ENCODE measurements around the gene GPR17.

Gene GPR17

DNA sequence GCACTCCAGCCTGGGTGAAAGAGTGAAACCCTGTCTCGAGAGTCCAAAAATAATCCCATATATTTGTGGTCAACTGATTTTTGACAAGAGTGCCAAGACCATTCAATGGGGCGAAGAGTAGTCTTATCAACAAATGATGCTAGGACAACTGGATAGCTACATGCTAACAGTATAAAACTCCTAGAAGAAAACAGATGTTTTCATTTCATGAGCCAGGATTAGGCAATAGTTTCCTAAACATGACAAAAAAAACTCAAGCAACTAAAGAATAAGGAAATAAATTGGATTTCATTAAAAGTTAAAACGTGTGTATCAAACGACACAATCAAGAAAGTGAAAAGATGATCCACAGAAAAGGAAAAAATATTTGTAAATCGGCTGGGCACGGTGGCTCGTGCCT is 23.1 kb downstream of the GPR17 start:
- TF ChIP-seq, protein P1, sequence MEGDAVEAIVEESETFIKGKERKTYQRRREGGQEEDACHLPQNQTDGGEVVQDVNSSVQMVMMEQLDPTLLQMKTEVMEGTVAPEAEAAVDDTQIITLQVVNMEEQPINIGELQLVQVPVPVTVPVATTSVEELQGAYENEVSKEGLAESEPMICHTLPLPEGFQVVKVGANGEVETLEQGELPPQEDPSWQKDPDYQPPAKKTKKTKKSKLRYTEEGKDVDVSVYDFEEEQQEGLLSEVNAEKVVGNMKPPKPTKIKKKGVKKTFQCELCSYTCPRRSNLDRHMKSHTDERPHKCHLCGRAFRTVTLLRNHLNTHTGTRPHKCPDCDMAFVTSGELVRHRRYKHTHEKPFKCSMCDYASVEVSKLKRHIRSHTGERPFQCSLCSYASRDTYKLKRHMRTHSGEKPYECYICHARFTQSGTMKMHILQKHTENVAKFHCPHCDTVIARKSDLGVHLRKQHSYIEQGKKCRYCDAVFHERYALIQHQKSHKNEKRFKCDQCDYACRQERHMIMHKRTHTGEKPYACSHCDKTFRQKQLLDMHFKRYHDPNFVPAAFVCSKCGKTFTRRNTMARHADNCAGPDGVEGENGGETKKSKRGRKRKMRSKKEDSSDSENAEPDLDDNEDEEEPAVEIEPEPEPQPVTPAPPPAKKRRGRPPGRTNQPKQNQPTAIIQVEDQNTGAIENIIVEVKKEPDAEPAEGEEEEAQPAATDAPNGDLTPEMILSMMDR (IDR thresholded peaks at IDR 0.05; ENCODE audit: low read depth, low read length, missing control alignments): no peak
- H3K4me3 ChIP-seq (replicated peaks; ENCODE audit: low read depth, low read length): no peak overlapping the region
- no peak for DNase-seq (ENCODE audit: extremely low read depth, low read depth)

DNA sequence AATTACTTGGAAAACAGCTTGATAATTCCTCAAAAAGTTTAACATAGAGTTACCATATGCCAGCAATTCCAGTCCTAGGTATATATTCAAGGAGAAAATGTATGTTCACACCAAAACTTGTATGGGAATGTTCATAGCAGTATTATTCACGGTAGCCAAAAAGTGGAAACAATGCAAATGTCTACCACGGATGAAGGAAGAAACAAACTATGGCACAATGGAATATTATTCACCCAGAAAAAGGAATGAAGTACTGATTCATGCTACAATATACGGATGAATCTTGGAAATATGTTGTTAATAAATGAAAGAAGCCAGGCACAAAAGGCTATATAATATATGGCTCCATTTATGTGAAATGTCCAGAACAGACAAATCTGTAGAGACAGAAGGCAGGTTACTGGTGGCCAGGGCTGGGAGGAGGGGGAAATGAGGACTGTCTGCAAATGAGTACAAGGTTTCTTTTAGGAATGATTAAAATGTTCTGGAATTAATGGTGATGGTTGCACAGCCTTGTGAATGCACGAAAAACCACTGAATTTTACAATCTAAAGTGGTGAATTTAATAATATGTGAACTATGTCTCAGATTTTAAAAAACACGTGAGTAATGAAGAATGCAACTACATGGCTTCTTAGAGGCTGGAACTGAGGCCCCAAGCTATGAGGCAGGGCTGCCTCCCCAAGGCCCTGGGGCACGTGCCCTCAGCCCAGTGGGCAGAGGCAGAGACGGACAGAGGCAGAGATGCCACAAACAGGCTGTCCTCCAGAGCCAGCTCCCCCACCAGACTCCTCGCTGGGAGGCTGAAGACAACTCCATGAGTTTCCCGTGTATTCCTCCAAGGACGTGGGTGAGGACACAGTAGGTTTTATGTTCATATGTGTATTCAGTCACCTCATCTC is 24.4 kb downstream of the GPR17 start:
- H3K4me3 ChIP-seq (replicated peaks; ENCODE audit: low read depth, low read length): no peak overlapping the region
- DNase-seq (ENCODE audit: extremely low read depth, low read depth): no peak
- TF ChIP-seq, protein P1 (IDR thresholded peaks at IDR 0.05; ENCODE audit: low read depth, low read length, missing control alignments): no peak

DNA sequence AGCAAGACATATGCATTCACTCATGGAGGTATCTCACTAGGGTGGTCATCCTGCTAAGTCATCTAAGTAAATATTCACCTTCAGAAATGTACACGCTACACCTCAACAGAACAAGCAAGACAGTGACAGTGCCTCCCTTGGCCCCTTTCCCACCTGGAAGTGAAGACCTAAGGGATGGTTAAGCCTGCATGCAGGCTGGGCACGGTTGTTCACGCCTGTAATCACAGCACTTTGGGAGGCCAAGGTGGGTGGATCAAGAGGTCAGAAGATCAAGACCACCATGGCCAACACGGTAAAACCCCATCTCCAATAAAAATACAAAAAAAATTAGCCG is 25.0 kb downstream of the GPR17 start:
- TF ChIP-seq, protein P1 (IDR thresholded peaks at IDR 0.05; ENCODE audit: low read depth, low read length, missing control alignments): no peak
- no peak overlapping the region for H3K4me3 ChIP-seq (replicated peaks; ENCODE audit: low read depth, low read length)
- DNase-seq (ENCODE audit: extremely low read depth, low read depth): no peak

- H3K4me3 ChIP-seq (replicated peaks; ENCODE audit: low read depth, low read length): no peak overlapping the region
- TF ChIP-seq, protein P1 (IDR thresholded peaks at IDR 0.05; ENCODE audit: low read depth, low read length, missing control alignments): no peak
- no peak for DNase-seq (ENCODE audit: extremely low read depth, low read depth)
Observed at GRCh38 chr2:127671557-127672302, 25.8 kb downstream of the GPR17 start.

DNA sequence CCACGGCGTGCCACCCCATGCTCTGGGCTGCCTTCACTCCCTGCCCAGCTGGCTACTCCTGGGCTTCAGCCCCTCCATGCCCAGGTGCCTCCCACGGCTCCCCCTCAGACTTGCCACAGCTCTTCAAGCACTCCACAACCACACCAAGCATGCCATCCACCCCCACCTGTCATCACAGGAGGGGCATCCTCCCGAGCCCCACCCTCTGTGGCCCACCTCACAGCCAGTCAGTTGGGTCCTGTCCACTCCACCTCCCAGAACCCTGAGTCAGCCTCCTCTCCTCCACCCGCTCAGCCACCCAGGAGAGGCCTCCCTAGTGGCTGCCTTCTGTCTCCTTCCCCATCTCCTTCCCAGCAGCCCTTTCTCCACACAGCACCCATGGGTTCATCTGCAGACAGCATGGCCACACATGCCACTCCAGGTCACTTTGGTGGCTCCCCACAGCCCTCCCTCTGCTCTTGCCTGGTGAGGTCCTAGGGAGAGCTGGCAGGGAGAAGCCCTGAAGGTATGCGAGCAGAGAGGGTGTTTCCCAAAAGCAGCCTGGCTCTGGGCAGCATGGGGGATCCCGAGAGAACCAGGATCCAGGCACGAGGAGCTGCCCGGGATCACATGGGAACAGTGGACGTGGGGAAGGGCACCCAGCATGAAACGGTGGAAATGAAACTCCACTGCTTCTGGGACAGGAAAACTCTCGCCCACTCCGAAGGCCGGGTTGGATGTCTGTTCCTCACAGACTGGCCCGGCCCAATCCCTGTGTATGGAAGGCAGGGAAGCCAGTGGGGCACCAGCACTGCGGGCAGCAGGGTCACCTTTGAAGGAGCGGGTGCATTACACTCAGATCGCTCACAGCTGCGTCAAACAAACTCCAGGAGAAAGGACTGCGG is 26.6 kb downstream of the GPR17 start:
- TF ChIP-seq, protein P1 (IDR thresholded peaks at IDR 0.05; ENCODE audit: low read depth, low read length, missing control alignments): no peak
- no peak overlapping the region for H3K4me3 ChIP-seq (replicated peaks; ENCODE audit: low read depth, low read length)
- no peak for DNase-seq (ENCODE audit: extremely low read depth, low read depth)

- DNase-seq (ENCODE audit: extremely low read depth, low read depth): no peak
- no peak overlapping the region for H3K4me3 ChIP-seq (replicated peaks; ENCODE audit: low read depth, low read length)
- TF ChIP-seq, protein P1 (IDR thresholded peaks at IDR 0.05; ENCODE audit: low read depth, low read length, missing control alignments): no peak
Observed at GRCh38 chr2:127673291-127674069, 27.5 kb downstream of the GPR17 start.
